ENCODE data around the gene SGF29. TPM values are rescaled to one million over a fixed set of nuclear protein-coding genes. Genes with fewer than 3 reads are reported as not detected.

Gene SGF29
- total and polyA plus RNA-seq, 9 of the 15 experiments (the other 6 are each of a cell fraction or from before 2014, with no cell fraction given) = 2.6 to 36.1 (median 21.2) TPM

DNA sequence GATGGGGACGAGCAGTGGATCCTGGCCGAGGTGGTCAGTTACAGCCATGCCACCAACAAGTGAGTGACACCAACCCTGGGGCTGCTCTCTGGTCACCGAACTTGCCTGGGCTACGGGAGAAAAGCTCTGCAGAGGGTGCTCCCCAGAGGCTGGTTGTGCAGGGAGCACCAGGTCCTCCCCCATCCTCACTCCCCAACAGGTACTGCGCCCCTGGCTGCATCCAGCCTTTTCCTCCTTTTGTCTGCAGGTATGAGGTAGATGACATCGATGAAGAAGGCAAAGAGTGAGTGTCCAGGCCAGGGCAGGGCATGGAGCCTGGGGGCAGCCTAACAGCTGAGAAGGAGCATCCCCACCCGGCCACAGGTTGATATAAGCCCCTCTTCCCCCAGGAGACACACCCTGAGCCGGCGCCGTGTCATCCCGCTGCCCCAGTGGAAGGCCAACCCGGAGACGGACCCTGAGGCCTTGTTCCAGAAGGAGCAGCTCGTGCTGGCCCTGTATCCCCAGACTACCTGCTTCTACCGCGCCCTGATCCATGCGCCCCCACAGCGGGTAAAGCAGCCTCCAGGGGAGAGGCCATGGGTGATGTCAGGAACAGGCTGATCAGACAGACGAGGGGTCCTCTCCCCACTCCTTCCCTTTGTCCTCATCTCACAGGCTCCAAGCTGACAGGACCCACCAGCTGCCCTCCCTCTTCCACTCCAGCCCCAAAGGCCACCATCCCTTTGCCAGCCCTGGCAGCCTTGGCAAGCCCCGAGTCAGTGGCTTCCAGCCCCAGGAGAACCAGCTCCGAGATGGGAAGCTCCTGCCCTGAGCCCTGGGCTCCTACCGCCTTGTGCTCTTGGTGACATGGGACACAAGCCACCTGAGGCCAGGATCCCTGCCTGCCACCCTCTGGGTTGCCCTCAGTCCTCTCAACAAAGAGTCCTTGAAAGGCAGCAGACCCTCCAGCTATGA lies 36.9 kb downstream of the SGF29 start:
- Histone ChIP-seq H3K4me3 (no peak overlapping the region), H3K4me1 (replicated peaks in 1 of 2; ENCODE audit: control insufficient read depth in 2 of 2, insufficient read depth in 2 of 2, low read length in 2 of 2) (no peaks in the 10 kb centered on the region; a peak in 1 of 5 replicates), H3K9ac (ENCODE audit: insufficient read depth in 1 of 2, low read depth in 2 of 2, low read length in 2 of 2) (peak overlapping the region in 1 of 2 experiments; percentile 28; a peak in 1 of 4 replicates), H3K4me2 (ENCODE audit: insufficient read depth, low read length) (no peak overlapping the region), H2AFZ (ENCODE audit: low read depth, low read length) (no peak overlapping the region), H3K79me2 (ENCODE audit: control insufficient read depth, insufficient read depth, low read length) (no peaks in the 10 kb centered on the region), H4K20me1 (replicated peaks; ENCODE audit: control insufficient read depth, insufficient read depth, low read length) (no peaks in the 10 kb centered on the region), H3K27me3 (ENCODE audit: control insufficient read depth in 2 of 2, insufficient read depth in 2 of 2, low read length in 2 of 2) (no peaks in the 10 kb centered on the region), H3K27ac (ENCODE audit: extremely low read depth, low read depth, low read length) (no peak overlapping the region), H3K9me3 (replicated peaks; ENCODE audit: control insufficient read depth, insufficient read depth, low read depth, low read length) (no peaks in the 10 kb centered on the region), H3K36me3 (ENCODE audit: control insufficient read depth, insufficient read depth, low read length) (peaks cover 33% of the 10 kb centered on the region; the same call in 2 of the 3 replicates), H3K9me1 (ENCODE audit: control insufficient read depth, insufficient read depth, low read length) (no peaks in the 10 kb centered on the region)
- in situ Hi-C loops (cut with MboI) = no loop called here
- POLR2A ChIA-PET = interaction anchor here (1.2 kb wide), 2 partner anchors 9 to 12 kb away, joined by 3 to 6 read pairs; no protein-coding TSS in a partner anchor
- WGBS (ENCODE audit: insufficient coverage, low coverage, missing lambda C conversion rate) = 84% methylated on average over 19 of the region's 22 CpGs
- BruUV-seq (replicated peaks) = no TSS peak
- CTCF ChIA-PET (ENCODE audit: low intra/inter-chr PET ratio) = no interaction called here
- DNase-seq (ENCODE audit: extremely low read depth in 1 of 4, low spot score in 3 of 4) (no peak), FAIRE-seq (no peak), ATAC-seq (no peak)
- TF ChIP-seq ZNF263 (CRISPR knock-in tag; IDR thresholded peaks at IDR 0.05; ENCODE audit: borderline replicate concordance) = peak; percentile 65; the same call in 1 of the 2 replicates
- TF ChIP-seq KAT7 (CRISPR knock-in tag; IDR thresholded peaks at IDR 0.05; ENCODE audit: borderline replicate concordance) = no peak
- intact Hi-C loops (cut with micrococcal nuclease) = no loop called here

DNA sequence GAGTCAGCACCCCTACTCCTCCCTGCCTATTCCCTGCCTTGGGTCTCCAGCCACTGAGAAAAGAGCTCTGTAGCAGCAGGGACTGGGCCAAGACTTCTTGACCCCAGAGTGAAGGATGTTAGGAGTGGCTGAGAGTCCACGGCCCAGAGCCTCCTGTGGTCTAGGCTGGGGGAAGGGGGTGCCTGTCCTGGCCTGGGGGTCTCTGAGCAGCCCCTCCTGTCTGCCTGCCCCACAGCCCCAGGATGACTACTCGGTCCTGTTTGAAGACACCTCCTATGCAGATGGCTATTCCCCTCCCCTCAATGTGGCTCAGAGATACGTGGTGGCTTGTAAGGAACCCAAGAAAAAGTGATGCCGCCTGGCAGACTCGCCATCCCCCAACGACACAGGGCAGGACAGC lies 37.6 kb downstream of the SGF29 start:
- 78% methylated on average over 6 of the region's 6 CpGs for WGBS (ENCODE audit: insufficient coverage, low coverage, missing lambda C conversion rate)
- Histone ChIP-seq H4K20me1 (replicated peaks; ENCODE audit: control insufficient read depth, insufficient read depth, low read length) (no peaks in the 10 kb centered on the region), H2AFZ (ENCODE audit: low read depth, low read length) (no peak overlapping the region), H3K4me1 (replicated peaks in 1 of 2; ENCODE audit: control insufficient read depth in 2 of 2, insufficient read depth in 2 of 2, low read length in 2 of 2) (peaks cover 0 to 5% of the 10 kb centered on the region in 2 experiments; a peak in 3 of 5 replicates), H3K4me2 (ENCODE audit: insufficient read depth, low read length) (no peak overlapping the region), H3K9me1 (ENCODE audit: control insufficient read depth, insufficient read depth, low read length) (no peaks in the 10 kb centered on the region), H3K9ac (ENCODE audit: insufficient read depth in 1 of 2, low read depth in 2 of 2, low read length in 2 of 2) (no peak overlapping the region), H3K9me3 (replicated peaks; ENCODE audit: control insufficient read depth, insufficient read depth, low read depth, low read length) (no peaks in the 10 kb centered on the region), H3K36me3 (ENCODE audit: control insufficient read depth, insufficient read depth, low read length) (peaks cover 31% of the 10 kb centered on the region; the same call in 2 of the 3 replicates), H3K79me2 (ENCODE audit: control insufficient read depth, insufficient read depth, low read length) (no peaks in the 10 kb centered on the region), H3K27me3 (ENCODE audit: control insufficient read depth in 2 of 2, insufficient read depth in 2 of 2, low read length in 2 of 2) (no peaks in the 10 kb centered on the region), H3K27ac (ENCODE audit: extremely low read depth, low read depth, low read length) (no peak overlapping the region), H3K4me3 (no peak overlapping the region)
- no peak for ATAC-seq
- BruUV-seq (replicated peaks) = no TSS peak
- in situ Hi-C loops (cut with MboI) = no loop called here
- POLR2A ChIA-PET = interaction anchor here (0.7 to 1.2 kb wide), 3 partner anchors 10 to 27 kb away, joined by 3 to 6 read pairs (median 3); no protein-coding TSS in a partner anchor
- FAIRE-seq = no peak
- DNase-seq (ENCODE audit: extremely low read depth in 1 of 4, low spot score in 3 of 4) = no peak
- intact Hi-C loops (cut with micrococcal nuclease) = no loop called here
- CTCF ChIA-PET (ENCODE audit: low intra/inter-chr PET ratio) = no interaction called here
- TF ChIP-seq RBM17 (IDR thresholded peaks at IDR 0.05; ENCODE audit: borderline replicate concordance, low read depth, low read length) (no peak), SRSF7 (optimal IDR thresholded peaks at IDR 0.05; ENCODE audit: low read depth, low read length) (no peak), KLF16 (IDR thresholded peaks at IDR 0.05) (no peak), ZEB2 (IDR thresholded peaks at IDR 0.05) (no peak), ZNF224 (CRISPR knock-in tag; IDR thresholded peaks at IDR 0.05) (no peak), IRF2 (CRISPR knock-in tag; IDR thresholded peaks at IDR 0.05) (no peak)
